ENCODE data around the gene MAPKBP1. TPM values are rescaled to one million over a fixed set of nuclear protein-coding genes. Genes with fewer than 3 reads are reported as not detected.

Gene MAPKBP1
- total RNA-seq, 6 experiments from 2014 or later = 4.3 to 7.9 (median 5.7) TPM

DNA sequence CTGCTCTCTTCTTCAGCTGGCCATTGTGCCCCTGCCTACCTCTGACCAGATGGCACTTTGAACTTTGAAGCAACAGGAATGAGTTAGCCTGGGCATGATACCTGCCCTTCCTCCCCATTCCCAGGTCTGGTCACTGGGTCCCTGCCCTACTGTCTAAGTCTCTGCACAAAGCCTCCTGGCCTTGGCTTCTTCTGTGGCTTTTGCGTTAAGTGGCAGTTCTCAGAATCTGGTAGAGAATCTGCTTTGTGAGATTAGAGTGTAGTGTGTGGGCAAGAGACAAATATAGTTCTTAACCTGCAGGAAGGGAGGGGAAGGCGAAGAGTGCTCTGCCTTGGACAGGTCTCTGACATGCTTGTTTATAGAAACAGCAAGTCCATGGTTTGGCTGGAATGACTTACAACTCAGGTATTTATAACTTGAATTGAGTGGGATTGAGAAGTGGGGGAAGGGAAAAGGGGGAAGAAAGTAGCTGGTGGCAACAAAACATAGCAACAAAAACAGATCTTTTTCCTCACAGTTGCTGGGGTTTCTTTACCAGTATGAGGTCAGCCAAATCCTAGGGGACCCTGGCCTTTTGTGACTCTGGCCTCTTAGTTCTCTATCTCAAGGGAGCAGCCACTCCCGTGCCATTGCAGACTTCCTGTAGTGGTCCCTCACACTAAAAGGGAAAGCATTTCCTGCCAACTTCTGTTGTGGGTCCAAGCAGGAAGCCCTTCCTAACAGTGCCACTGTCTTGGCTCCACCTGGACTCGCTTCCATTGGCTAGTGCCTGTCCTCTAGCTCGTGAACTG lies 16.7 kb downstream of the MAPKBP1 start:
- H3K36me3 ChIP-seq = no peaks in the 10 kb centered on the region
- no peak overlapping the region for H3K4me3 ChIP-seq
- no peaks in the 10 kb centered on the region for H3K27me3 ChIP-seq
- intact Hi-C loops (cut with DNase I) = no loop called here
- TF ChIP-seq, protein P1, sequence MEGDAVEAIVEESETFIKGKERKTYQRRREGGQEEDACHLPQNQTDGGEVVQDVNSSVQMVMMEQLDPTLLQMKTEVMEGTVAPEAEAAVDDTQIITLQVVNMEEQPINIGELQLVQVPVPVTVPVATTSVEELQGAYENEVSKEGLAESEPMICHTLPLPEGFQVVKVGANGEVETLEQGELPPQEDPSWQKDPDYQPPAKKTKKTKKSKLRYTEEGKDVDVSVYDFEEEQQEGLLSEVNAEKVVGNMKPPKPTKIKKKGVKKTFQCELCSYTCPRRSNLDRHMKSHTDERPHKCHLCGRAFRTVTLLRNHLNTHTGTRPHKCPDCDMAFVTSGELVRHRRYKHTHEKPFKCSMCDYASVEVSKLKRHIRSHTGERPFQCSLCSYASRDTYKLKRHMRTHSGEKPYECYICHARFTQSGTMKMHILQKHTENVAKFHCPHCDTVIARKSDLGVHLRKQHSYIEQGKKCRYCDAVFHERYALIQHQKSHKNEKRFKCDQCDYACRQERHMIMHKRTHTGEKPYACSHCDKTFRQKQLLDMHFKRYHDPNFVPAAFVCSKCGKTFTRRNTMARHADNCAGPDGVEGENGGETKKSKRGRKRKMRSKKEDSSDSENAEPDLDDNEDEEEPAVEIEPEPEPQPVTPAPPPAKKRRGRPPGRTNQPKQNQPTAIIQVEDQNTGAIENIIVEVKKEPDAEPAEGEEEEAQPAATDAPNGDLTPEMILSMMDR (IDR thresholded peaks at IDR 0.05) = no peak
- no peak for TF ChIP-seq POLR2A (IDR thresholded peaks at IDR 0.05)
- H3K9me3 ChIP-seq = no peaks in the 10 kb centered on the region
- H3K4me1 ChIP-seq = peaks cover 0 to 19% (median 5%) of the 10 kb centered on the region in 4 donors
- ATAC-seq (peak; percentile 62 to 95 (median 87)), DNase-seq (no peak)
- 54% methylated on average over 5 of the region's 5 CpGs for WGBS (ENCODE audit: insufficient coverage, low coverage, low lambda C conversion rate, missing lambda C conversion rate)
- H3K27ac ChIP-seq = no peak overlapping the region

DNA sequence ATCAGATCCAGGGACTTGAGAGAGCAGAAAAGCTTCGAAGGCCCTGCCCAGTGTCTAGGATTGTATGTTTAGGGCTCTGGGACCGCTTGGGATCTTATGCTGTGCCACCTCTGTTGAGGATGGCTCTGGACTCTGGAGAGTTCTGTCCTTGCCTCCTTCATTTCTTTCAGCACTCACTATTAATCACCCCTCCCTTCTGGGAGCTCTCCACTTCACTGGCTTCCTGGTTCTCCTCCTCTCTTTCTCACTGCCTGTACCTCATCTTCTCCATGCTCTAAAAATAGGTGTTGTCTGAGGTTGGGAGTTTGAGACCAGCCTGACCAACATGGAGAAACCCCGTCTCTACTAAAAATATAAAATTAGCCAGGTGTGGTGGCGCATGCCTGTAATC lies 17.3 kb downstream of the MAPKBP1 start:
- Histone ChIP-seq H3K27me3 (no peaks in the 10 kb centered on the region), H3K27ac (no peak overlapping the region), H3K4me1 (peaks cover 0 to 19% (median 5%) of the 10 kb centered on the region in 4 donors), H3K36me3 (no peaks in the 10 kb centered on the region), H3K4me3 (no peak overlapping the region), H3K9me3 (no peaks in the 10 kb centered on the region)
- 90% methylated on average over 3 of the region's 4 CpGs for WGBS (ENCODE audit: insufficient coverage, low coverage, low lambda C conversion rate, missing lambda C conversion rate)
- ATAC-seq (peak in 1 of 4 donors; percentile 37), DNase-seq (no peak)
- TF ChIP-seq, protein P1 (IDR thresholded peaks at IDR 0.05) = no peak
- intact Hi-C loops (cut with DNase I) = no loop called here

DNA sequence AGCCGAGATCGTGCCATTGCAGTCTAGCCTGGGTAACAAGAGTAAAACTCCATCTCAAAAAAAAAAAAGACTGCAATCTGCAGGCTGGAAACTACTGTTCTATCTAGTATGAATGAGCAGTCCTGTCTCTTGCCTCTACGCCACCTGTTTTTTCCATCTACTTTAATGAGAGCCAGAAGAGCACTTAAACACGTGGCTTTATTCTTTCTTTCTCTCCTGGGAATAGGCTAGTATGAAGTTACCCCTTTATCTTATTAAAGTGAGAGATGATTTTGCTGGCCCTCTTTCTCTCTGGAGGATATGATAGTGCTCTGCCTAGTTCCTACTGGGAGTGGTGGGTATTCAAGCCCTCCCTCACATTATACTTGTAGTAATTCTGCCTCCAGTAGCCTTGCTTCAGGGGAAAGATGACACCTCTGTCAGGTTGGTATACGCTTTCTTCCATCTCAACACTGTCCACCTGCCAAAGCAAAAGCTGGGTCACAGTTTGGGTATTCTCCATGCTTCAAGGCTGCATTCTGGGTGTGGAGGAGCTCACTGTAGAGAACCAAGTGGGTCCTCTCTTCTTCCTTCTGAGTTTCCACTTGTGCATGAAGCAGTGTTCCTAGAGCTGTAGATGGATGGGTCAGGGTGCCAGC lies 17.8 kb downstream of the MAPKBP1 start:
- WGBS (ENCODE audit: insufficient coverage, low coverage, low lambda C conversion rate, missing lambda C conversion rate) = 90% methylated on average over 3 of the region's 5 CpGs
- Histone ChIP-seq H3K4me3 (no peak overlapping the region), H3K9me3 (no peaks in the 10 kb centered on the region), H3K27ac (no peak overlapping the region), H3K36me3 (no peaks in the 10 kb centered on the region), H3K4me1 (peaks cover 0 to 19% (median 5%) of the 10 kb centered on the region in 4 donors), H3K27me3 (no peaks in the 10 kb centered on the region)
- no peak for TF ChIP-seq POLR2A (IDR thresholded peaks at IDR 0.05)
- TF ChIP-seq, protein P1 (IDR thresholded peaks at IDR 0.05) = no peak
- no peak for DNase-seq
- ATAC-seq = no peak
- intact Hi-C loops (cut with DNase I) = no loop called here

DNA sequence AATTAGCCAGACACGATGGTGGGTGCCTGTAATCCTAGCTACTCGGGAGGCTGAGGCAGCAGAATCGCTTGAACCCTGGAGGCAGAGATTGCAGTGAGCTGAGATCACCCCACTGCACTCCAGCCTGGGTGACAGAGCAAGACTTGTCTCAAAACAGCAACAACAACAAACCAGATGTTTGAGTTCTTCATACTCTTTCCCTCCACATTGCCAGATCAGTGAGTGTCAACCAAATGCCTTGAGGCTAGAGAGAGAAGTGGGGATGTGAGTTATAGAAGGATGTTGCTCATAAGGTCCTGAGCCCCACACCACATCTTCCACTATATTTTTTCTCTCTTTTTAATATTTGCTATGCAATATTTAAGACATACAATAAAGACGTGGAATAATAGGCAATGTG lies 19.8 kb downstream of the MAPKBP1 start:
- Histone ChIP-seq H3K27me3 (no peaks in the 10 kb centered on the region), H3K4me1 (peaks cover 0 to 19% (median 5%) of the 10 kb centered on the region in 4 donors), H3K36me3 (no peaks in the 10 kb centered on the region), H3K27ac (no peak overlapping the region), H3K4me3 (no peak overlapping the region), H3K9me3 (no peaks in the 10 kb centered on the region)
- intact Hi-C loops (cut with DNase I) = no loop called here
- ATAC-seq (no peak), DNase-seq (no peak)
- TF ChIP-seq, protein P1 (IDR thresholded peaks at IDR 0.05) = no peak
- TF ChIP-seq POLR2A (IDR thresholded peaks at IDR 0.05) = no peak
- WGBS (ENCODE audit: insufficient coverage, low coverage, low lambda C conversion rate, missing lambda C conversion rate) = 87% methylated on average over 2 of the region's 4 CpGs

Data from right lobe of liver (tissue), 6 donors.